GM21576 (cell line): ENCODE results near the gene SLC7A6.

ENCODE experiments used
- ATAC-seq: cut with Tn5 transposase; IDR thresholded peaks from one replicate; pipeline ENCODE4 v1.9.1; 2021; ENCODE audit warnings: mild to moderate bottlenecking, moderate library complexity; ENCODE audit not compliant: unreplicated experiment

Gene SLC7A6

GRCh38 chr16:68264128-68265077 lies at the start of gene SLC7A6:
Gene SLC7A6, plus strand, starts transcription at chr16:68264526. Its CDS starts 10,201 bp downstream, at chr16:68274727.
- peak; percentile 53 for ATAC-seq

GRCh38 chr16:68214726-68215125 lies 49.6 kb upstream of the SLC7A6 start:
- no peak for ATAC-seq

DNA sequence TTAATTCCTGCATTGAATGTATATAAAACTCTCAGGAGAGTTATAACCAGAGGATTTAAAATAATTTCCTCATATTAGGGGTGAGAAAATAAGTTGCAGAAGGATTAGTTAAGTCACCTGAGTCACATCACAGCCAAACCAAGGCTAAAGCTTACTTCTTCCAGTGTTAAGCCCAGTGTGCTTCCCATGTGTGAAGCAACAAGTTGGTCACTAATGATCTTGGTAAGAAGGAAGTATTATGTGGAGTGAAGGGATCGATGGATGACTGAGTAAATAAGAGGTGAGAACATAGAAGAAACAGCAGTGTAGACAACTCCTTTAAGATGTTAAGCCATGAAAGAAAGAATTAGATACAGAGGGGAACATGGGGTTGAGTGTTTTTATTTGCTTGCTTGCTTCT lies 49.0 kb upstream of the SLC7A6 start:
- no peak for ATAC-seq

- ATAC-seq: no peak
Measured at GRCh38 chr16:68216240-68216639, 48.1 kb upstream of the SLC7A6 start.

- no peak for ATAC-seq
Measured at GRCh38 chr16:68217506-68217905, 46.8 kb upstream of the SLC7A6 start.

GRCh38 chr16:68219725-68220351 lies 44.5 kb upstream of the SLC7A6 start:
- no peak for ATAC-seq

DNA sequence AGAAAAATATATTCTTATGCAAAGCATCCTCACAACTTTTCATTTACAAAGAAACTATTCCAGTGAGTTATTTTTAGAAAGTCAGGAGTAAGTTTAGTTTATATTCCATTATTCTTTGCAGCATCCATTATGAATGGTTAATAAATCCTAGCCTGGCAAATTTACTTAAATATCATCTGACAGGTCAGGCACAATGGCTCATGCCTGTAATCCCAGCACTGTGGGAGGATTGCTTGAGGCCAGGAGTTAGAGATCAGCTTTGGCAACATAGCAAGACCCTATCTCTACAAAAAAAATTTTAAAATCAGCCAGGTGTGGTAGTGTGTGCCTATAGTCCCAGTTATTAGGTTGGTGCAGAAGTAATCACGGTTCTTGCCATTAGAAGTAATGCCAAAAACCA lies 41.3 kb upstream of the SLC7A6 start:
- ATAC-seq: no peak

- ATAC-seq: no peak
Measured at GRCh38 chr16:68226116-68226515, 38.2 kb upstream of the SLC7A6 start.

DNA sequence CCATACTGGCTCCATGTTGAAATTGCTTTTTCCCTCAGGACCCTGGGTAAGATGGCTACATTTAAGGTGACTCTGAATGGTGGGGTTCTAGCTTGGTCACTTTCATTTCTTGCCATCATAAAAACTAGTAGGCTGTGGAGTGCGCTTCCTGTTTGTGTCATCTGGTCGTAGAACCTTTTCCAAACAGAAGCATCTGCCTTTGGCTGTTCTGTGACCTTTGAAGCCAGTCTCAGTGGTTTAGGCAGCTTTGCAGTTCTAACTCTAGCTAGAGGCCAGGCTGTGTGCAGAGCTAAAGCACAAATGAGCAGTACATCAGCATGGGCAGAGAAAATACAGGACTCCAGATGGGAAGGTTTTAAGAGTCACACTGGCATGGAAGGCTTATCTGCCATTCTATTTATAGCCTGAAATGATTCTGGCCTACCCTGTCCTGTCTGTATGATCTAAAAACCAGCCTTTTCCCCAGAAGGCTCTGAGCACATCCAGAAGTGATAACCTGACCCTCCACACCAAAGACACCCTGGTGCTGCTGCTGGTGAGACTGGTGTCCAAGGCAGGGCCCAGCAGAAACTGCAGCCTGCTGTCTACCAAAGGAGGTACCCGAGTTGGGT lies 37.0 kb upstream of the SLC7A6 start:
- no peak for ATAC-seq

GRCh38 chr16:68227850-68228553 lies 36.3 kb upstream of the SLC7A6 start:
- ATAC-seq: no peak

DNA sequence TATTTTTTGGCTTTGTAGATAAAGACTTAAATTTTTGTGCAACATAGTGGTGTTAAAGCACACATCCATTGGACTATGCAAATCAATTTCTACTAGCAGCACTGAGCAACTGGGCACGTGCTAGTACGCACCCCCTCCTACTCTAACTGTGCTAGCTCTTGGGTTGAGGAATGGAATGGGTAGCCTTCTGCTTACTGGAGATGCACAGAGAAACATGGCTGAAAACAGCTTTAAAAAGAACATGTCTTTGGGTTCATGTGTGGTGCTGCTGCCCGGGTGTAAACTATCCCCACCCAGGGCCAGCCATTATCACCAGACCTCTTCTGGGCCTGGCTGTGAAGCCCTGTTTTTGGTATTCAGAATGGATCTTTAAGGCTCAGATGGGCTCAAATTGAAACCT lies 35.7 kb upstream of the SLC7A6 start:
- ATAC-seq: no peak

DNA sequence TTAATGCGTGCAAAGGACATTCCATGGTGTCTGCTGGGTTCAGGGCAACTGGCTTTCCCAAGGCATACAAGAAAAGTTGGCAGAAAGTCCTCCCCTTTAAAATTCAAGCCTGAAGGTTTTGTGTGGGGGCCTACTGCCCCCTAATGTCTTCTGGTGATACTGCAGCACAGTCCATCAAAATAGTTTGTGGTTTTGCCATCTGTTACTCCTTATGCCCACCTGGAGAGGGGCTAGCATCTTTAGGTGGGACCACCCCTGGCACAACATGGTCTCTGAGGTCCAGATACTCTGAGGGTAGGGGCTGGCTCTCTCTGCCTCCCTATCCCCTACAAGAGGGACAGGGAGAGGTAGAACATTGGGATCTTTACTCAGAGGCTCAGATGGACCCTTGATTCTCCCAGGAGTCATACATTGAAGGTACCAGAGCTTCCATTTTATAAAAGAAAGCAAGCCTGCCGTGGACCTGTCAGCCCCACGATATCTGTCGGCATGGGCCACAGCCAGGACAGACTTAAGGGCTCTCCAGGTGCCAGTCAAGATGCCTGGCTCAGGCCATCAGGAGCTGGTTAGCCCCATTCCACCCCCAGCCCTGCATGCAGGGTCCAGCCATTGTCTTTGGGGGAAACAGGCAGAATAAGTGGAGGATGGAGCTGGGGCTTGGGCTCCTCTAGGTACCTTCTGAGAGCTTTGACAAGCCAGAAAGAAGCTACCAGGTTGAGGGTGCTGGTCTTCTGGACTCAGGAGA lies 34.7 kb upstream of the SLC7A6 start:
- ATAC-seq: no peak

DNA sequence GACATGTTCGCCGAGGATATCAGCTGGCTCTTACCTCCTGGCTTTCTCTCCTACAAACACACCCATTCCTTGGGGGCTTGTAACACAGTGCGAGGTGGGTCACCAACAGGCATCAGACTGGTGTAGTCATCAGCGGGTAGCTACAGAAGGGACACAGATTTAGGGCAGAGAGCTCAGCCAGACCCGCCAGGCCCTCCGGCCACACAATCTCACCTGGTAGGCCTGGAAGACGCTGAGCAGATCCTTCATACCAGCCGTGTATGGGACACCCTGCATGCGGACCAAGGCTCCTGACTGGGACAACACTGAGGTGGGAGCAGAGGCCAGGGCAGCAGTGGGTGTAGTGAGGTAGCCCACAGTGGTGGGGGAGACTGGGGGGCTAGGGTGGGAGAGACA lies 34.2 kb upstream of the SLC7A6 start:
- no peak for ATAC-seq

DNA sequence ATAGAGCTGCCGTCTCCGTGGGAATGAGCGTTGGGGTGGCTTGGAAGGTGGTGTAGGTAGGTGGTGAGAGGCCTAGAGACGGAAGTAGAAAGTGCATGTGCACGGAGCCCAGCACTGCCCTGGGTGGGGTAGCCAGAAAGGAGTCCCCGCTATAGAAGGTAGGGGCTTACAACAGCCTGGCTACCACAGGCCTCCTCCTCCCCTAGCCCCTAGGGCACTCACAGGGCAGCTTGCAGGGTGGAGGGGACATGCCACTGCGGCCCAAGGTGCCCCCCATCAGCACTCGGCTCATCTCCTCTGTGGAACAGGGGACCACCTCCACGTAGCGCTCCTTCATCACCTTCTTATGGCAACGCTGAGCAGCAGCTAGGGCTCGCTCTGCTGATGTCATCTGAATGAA lies 33.4 kb upstream of the SLC7A6 start:
- ATAC-seq: no peak

- ATAC-seq: no peak
Measured at GRCh38 chr16:68231384-68232136, 32.8 kb upstream of the SLC7A6 start.

- ATAC-seq: no peak
Measured at GRCh38 chr16:68232335-68232734, 32.0 kb upstream of the SLC7A6 start.

GRCh38 chr16:68233085-68233834 lies 31.1 kb upstream of the SLC7A6 start:
- ATAC-seq: no peak

- ATAC-seq: no peak
Measured at GRCh38 chr16:68233835-68234187, 30.5 kb upstream of the SLC7A6 start.
